NB4 (cell line): ENCODE data around the gene LPP.

Experiments used
- POLR2A ChIP-seq: IDR thresholded peaks from 2 replicates; pipeline ENCODE4 v1.6.1; 2011; ENCODE audit warnings: mild to moderate bottlenecking; ENCODE audit not compliant: insufficient read length; ENCODE audit errors: extremely low read depth
- TF ChIP-seq, protein P1 (sequence below): IDR thresholded peaks from one replicate; pipeline ENCODE4 v1.5.1; 2012; ENCODE audit warnings: low read depth, low read length

DNA sequence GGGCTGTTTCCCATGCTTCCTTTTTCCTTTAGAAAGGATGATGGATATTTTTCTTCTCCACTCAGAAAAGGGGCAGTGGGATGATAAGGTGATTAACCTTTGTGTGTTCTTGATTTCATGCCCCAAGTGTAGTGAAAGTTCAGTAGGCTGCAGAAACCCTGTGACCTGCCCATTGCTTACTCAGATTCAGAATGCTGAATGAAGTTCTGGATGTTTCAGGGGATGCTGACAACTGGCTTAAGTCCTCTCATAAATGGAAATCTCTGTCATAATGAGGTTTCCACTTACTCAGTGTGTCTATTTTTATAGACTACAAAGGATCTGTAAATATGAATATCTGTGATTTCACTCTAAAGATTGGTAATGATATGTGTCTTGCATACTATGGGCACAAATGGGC, 546.5 kb downstream of the LPP start:
- TF ChIP-seq, protein P1, sequence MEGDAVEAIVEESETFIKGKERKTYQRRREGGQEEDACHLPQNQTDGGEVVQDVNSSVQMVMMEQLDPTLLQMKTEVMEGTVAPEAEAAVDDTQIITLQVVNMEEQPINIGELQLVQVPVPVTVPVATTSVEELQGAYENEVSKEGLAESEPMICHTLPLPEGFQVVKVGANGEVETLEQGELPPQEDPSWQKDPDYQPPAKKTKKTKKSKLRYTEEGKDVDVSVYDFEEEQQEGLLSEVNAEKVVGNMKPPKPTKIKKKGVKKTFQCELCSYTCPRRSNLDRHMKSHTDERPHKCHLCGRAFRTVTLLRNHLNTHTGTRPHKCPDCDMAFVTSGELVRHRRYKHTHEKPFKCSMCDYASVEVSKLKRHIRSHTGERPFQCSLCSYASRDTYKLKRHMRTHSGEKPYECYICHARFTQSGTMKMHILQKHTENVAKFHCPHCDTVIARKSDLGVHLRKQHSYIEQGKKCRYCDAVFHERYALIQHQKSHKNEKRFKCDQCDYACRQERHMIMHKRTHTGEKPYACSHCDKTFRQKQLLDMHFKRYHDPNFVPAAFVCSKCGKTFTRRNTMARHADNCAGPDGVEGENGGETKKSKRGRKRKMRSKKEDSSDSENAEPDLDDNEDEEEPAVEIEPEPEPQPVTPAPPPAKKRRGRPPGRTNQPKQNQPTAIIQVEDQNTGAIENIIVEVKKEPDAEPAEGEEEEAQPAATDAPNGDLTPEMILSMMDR: no peak
- no peak for TF ChIP-seq POLR2A
